ENCODE data around the gene CDH24. TPM values are rescaled to one million over a fixed set of nuclear protein-coding genes. Genes with fewer than 3 reads are reported as not detected.

Gene CDH24
- total and polyA plus RNA-seq, 10 of the 15 experiments (the other 5 are each of a cell fraction or from before 2014, with no cell fraction given): 0.10 to 1.5 (median 0.45) TPM; not detected in 2

GRCh38 chr14:23006188-23006534 lies 51.2 kb downstream of the CDH24 start:
- H4K20me1 ChIP-seq (ENCODE audit: control insufficient read depth, insufficient read depth): no peaks in the 10 kb centered on the region
- POLR2A ChIA-PET: interaction anchor here (0.6 to 3.0 kb wide), 18 partner anchors 10 to 315 kb away, joined by 3 to 29 read pairs (median 6); partner anchors contain the start of genes ACIN1, C14orf119, PABPN1 and PRMT5
- H3K36me3 ChIP-seq (ENCODE audit: control insufficient read depth in 2 of 2, insufficient read depth in 2 of 2, low read length in 1 of 2): no peaks in the 10 kb centered on the region
- intact Hi-C loops (cut with micrococcal nuclease; ENCODE audit: unreplicated experiment): no loop called here
- TF ChIP-seq TCF3 (IDR thresholded peaks at IDR 0.05; ENCODE audit: borderline replicate concordance, insufficient read depth, low read depth, low read length) (no peak), HDAC6 (IDR thresholded peaks at IDR 0.05; ENCODE audit: unreplicated experiment) (no peak), MLLT1 (IDR thresholded peaks at IDR 0.05) (no peak), MEF2A (IDR thresholded peaks at IDR 0.05; ENCODE audit: insufficient read depth, low read depth, low read length) (no peak), CEBPZ (IDR thresholded peaks at IDR 0.05; ENCODE audit: low read depth, low read length) (no peak)
- no peak for FAIRE-seq
- peak overlapping the region; percentile 91 for H3K27ac ChIP-seq (ENCODE audit: control insufficient read depth, insufficient read depth)
- CTCF ChIA-PET: interaction anchor here (0.6 to 4.1 kb wide), 21 partner anchors 8 to 1302 kb away, joined by 3 to 108 read pairs (median 6); partner anchors contain the start of genes CDH24, HAUS4, PRMT5 and PSMB5
- RAD21 ChIA-PET (ENCODE audit: unreplicated experiment): interaction anchor here (0.6 to 3.0 kb wide), 14 partner anchors 11 to 88 kb away, joined by 3 to 37 read pairs (median 8); partner anchors contain the start of genes ACIN1, C14orf119, CDH24 and PSMB5
- DNase-seq (ENCODE audit: low read depth, low spot score): no peak
- ATAC-seq: no peak
- SMC1A ChIA-PET (ENCODE audit: uncharacterized antibody, unreplicated experiment): interaction anchor here (0.6 to 3.8 kb wide), 20 partner anchors 9 to 133 kb away, joined by 3 to 67 read pairs (median 5); partner anchors contain the start of genes AJUBA and PSMB5
- WGBS (ENCODE audit: insufficient coverage, insufficient replicate concordance, low lambda C conversion rate, missing lambda C conversion rate): 33% methylated on average over 5 of the region's 5 CpGs
- peaks cover 9% of the 10 kb centered on the region for H3K79me2 ChIP-seq (ENCODE audit: control insufficient read depth, insufficient read depth, low read length)
- H3K27me3 ChIP-seq (replicated peaks in 1 of 2; ENCODE audit: control insufficient read depth in 2 of 2, insufficient read depth in 2 of 2, low read length in 1 of 2): no peaks in the 10 kb centered on the region
- H3K9ac ChIP-seq (ENCODE audit: control insufficient read depth, insufficient read depth, low read length): peak overlapping the region; percentile 82
- peak overlapping the region; percentile 71 for H3K4me3 ChIP-seq
- H3K9me3 ChIP-seq (replicated peaks; ENCODE audit: control insufficient read depth, insufficient read depth, low read length): no peaks in the 10 kb centered on the region
- BruUV-seq (replicated peaks): no TSS peak
- in situ Hi-C loops (cut with MboI): no loop called here
- H2AFZ ChIP-seq (ENCODE audit: control insufficient read depth, low read depth, low read length): peak overlapping the region; percentile 77
- H3K4me1 ChIP-seq (ENCODE audit: control insufficient read depth, insufficient read depth, low read length): peaks cover 21% of the 10 kb centered on the region
- peak overlapping the region; percentile 89 for H3K4me2 ChIP-seq (ENCODE audit: control insufficient read depth, insufficient read depth)
